ENCODE measurements around the gene DNAH6.

DNAH6 gene

DNA sequence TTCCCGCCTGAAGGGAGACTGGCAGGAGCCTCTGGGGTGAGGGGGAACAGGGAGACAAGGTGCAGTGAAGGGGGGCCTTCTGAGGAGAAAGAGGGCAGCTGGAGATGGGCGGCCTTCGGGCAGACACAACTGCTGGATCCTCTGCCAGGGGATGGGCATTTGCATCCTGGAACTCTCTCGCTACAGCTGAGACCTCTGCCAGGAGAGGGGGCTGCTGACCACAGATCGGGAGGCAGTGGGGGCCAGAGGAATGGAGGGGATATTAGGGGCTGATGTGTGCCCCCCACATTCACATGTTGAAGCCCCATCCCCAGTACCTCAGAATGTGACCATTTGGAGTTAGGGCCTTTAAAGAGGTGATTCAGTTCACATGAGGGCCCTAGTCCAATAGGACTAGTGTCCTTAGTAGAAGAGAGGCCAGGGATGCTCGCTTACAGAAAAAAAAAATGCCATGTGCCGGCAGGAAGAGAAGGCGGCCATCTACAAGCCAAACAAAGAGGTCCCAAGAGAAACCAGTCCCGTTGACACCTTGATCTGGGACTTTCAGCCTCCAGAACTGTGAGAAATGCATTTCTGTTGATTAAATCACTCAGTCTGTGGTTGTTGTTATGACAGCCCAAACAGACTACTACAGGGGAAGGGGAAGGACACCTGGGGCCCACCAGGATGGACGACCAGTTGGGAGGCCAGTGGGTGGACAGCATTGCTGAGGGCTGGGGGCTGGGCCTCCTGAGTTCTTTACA lies 314.6 kb downstream of the DNAH6 start:
- TF ChIP-seq, protein P1, sequence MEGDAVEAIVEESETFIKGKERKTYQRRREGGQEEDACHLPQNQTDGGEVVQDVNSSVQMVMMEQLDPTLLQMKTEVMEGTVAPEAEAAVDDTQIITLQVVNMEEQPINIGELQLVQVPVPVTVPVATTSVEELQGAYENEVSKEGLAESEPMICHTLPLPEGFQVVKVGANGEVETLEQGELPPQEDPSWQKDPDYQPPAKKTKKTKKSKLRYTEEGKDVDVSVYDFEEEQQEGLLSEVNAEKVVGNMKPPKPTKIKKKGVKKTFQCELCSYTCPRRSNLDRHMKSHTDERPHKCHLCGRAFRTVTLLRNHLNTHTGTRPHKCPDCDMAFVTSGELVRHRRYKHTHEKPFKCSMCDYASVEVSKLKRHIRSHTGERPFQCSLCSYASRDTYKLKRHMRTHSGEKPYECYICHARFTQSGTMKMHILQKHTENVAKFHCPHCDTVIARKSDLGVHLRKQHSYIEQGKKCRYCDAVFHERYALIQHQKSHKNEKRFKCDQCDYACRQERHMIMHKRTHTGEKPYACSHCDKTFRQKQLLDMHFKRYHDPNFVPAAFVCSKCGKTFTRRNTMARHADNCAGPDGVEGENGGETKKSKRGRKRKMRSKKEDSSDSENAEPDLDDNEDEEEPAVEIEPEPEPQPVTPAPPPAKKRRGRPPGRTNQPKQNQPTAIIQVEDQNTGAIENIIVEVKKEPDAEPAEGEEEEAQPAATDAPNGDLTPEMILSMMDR (IDR thresholded peaks at IDR 0.05; ENCODE audit: low read depth, low read length, missing control alignments) = no peak
- DNase-seq (ENCODE audit: extremely low read depth, low read depth) = no peak
- no peak overlapping the region for H3K4me3 ChIP-seq (replicated peaks; ENCODE audit: low read depth, low read length)

DNA sequence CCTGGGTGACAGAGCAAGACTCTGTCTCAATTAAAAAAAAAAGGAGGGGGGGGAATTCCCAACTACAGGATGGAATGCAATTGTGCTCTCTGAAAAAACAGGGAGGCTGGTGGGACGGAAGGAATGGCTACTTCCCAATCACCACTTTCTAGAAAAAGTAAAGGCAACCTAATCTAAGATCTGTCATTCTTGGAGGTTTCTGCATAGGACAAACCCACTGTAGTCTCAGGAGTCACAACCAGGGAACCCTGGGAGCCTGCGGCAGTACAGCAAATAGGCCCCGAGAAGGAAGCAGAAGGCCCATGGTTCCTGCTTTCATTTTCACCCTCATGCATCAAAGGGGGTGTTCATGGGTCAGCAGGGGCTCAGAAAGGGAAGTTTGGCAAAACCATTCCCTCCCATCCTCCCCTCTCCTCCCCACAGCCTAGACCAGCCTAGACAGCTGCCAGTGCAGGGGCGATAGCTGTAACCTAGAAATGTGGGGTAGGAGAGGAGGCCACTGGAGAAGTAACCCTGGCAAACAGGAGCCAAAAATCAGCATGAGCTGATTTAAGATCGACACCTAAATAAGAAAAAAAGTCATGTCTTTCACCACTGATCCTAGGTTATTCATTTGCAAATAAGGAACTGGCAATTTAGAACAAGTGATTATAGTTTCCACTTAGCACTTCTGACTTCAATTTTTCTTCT lies 316.6 kb downstream of the DNAH6 start:
- TF ChIP-seq, protein P1 (IDR thresholded peaks at IDR 0.05; ENCODE audit: low read depth, low read length, missing control alignments) = no peak
- no peak overlapping the region for H3K4me3 ChIP-seq (replicated peaks; ENCODE audit: low read depth, low read length)
- no peak for DNase-seq (ENCODE audit: extremely low read depth, low read depth)

DNA sequence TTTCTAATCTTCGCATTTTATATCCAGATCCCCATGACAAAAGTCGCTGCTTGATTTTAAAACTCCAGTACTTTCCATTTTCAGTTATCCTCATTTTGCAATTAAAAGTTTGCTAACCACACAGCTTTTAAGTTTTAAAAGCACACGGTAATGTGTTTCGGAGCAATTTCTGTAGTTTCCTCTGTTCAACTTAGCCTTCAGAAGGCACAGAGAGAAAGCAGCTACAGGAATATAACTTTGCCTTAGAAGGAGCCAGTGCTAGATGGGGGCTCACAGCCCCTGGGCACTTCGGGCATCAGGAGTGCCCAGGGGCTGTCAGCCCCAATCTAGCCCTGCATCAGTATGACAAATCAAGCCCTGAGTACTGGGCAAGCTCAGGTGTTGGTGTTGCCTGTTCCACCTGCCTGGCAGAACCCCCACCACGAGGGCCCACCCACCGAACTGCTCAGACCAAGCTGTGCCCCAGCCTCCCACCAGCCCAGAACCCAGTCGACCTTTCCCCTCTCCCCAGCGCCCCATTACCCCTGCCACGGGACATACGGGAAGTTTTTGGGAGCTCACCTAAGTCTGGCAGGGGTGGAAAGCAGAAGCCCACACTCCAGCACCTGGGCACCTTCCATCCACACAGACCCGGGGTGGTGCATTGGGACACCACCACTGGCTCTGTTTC lies 317.3 kb downstream of the DNAH6 start:
- TF ChIP-seq, protein P1 (IDR thresholded peaks at IDR 0.05; ENCODE audit: low read depth, low read length, missing control alignments) = no peak
- DNase-seq (ENCODE audit: extremely low read depth, low read depth) = no peak
- no peak overlapping the region for H3K4me3 ChIP-seq (replicated peaks; ENCODE audit: low read depth, low read length)

DNA sequence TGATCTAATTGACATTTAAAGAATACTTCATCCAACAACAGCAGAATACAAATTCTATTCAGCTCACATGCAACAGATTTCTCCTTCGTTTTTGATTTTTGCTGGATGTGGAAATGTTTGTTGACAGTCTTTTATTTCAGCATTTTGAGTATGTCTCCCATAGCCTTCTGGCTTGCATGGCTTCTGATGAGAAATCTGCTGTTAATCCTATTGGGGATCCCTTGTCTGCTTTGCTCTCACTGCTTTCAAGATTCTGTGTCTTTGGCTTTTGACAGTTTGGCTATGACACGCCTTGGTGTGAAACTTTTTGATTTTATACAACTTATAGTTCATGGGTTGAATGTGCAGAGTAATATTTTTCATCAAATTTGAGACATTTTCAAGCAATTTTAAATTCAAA lies 319.9 kb downstream of the DNAH6 start:
- H3K4me3 ChIP-seq (replicated peaks; ENCODE audit: low read depth, low read length) = no peak overlapping the region
- TF ChIP-seq, protein P1 (IDR thresholded peaks at IDR 0.05; ENCODE audit: low read depth, low read length, missing control alignments) = no peak
- DNase-seq (ENCODE audit: extremely low read depth, low read depth) = no peak

DNA sequence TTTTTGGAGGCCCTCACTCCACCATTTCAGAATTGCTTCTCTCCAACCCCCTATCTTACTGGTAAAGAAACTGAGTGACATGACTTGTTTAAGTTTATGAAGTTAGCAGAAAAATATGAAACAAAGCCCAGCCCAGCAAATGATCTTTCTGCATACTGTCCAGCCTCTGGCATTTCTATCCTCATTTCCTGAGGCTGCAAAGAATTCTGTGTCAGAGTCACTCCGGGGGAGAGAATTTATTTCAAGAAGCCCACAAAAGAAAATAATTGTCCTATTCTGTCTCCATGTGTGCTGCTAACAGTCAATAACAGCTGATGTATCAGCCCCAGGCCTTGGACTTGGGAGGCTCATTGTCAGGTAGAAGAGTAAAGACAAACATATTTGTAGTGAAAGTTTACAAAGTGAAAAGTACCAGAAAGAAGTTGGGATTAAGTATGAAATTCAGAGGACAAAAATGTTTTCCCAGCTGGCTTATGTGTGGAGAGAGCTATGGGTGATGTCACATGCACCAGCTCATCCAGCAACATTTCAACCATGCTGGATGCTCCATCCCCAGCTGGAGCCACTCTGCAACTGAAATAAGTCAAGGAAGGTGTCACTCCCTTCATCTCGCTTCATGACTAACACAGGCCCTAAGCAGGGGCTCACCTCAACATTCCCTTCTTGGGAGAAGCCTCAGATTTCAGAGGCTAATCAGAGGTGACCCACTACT lies 322.3 kb downstream of the DNAH6 start:
- TF ChIP-seq, protein P1 (IDR thresholded peaks at IDR 0.05; ENCODE audit: low read depth, low read length, missing control alignments) = no peak
- no peak overlapping the region for H3K4me3 ChIP-seq (replicated peaks; ENCODE audit: low read depth, low read length)
- DNase-seq (ENCODE audit: extremely low read depth, low read depth) = no peak

DNA sequence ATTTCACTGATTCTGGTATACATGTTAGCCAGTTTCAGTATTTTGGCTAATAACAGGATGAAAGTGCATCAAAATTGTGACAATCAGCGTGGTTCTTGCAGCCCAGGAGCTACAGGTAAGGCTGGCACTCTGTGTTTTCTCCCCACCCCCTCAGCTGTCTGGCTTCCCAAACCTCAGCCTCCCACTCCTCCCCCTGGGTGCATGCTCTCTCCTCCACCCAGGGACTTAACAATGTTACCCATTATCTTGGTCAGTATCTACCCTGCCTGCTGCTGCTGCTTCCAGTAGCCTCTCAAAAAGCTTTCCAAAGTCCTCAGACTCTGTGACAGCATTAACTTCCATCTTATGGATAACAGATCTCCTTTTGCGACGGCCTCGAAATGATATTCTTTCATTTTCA lies 323.6 kb downstream of the DNAH6 start:
- TF ChIP-seq, protein P1 (IDR thresholded peaks at IDR 0.05; ENCODE audit: low read depth, low read length, missing control alignments) = no peak
- H3K4me3 ChIP-seq (replicated peaks; ENCODE audit: low read depth, low read length) = no peak overlapping the region
- DNase-seq (ENCODE audit: extremely low read depth, low read depth) = no peak
